ENCODE measurements around the gene MFAP2. TPM values are rescaled to one million over a fixed set of nuclear protein-coding genes. Genes with fewer than 3 reads are reported as not detected.

The MFAP2 gene
- total RNA-seq, 2 donors from 2014 or later: 24.0 to 62.2 TPM

GRCh38 chr1:17018849-17019248, 38.4 kb upstream of the MFAP2 start:
- no peaks in the 10 kb centered on the region for H3K27me3 ChIP-seq (replicated peaks; ENCODE audit: insufficient read depth)
- TF ChIP-seq, protein P1, sequence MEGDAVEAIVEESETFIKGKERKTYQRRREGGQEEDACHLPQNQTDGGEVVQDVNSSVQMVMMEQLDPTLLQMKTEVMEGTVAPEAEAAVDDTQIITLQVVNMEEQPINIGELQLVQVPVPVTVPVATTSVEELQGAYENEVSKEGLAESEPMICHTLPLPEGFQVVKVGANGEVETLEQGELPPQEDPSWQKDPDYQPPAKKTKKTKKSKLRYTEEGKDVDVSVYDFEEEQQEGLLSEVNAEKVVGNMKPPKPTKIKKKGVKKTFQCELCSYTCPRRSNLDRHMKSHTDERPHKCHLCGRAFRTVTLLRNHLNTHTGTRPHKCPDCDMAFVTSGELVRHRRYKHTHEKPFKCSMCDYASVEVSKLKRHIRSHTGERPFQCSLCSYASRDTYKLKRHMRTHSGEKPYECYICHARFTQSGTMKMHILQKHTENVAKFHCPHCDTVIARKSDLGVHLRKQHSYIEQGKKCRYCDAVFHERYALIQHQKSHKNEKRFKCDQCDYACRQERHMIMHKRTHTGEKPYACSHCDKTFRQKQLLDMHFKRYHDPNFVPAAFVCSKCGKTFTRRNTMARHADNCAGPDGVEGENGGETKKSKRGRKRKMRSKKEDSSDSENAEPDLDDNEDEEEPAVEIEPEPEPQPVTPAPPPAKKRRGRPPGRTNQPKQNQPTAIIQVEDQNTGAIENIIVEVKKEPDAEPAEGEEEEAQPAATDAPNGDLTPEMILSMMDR (IDR thresholded peaks at IDR 0.05): no peak
- no peak overlapping the region for H3K27ac ChIP-seq
- no peak overlapping the region for H3K4me3 ChIP-seq
- no peak for ATAC-seq (ENCODE audit: insufficient number of reproducible peaks, low FRiP score, low read depth)
- H3K9me3 ChIP-seq: no peaks in the 10 kb centered on the region
- no peaks in the 10 kb centered on the region for H3K4me1 ChIP-seq (ENCODE audit: control insufficient read depth in 1 of 2, low read depth in 2 of 2)
- no peak for DNase-seq (ENCODE audit: low spot score)
- peaks cover 47% of the 10 kb centered on the region for H3K36me3 ChIP-seq

DNA sequence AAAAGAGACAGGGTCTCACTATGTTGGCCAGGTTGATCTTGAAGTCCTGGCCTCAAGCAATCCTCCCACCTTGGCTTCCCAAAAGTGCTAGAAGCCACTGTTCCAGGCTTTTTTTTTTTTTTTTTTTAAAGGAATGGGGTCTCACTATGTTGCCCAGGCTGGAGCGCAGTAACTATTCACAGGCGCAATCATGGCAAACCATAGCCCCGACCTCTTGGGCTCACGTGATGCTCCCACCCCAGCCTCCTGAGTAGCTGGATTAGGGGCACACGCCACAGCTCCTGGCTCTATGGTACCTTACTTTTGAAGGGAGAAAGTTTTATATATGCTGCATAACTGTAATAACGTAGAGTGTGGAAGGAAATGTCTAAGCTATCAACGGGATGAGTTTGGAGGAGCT, 37.0 kb upstream of the MFAP2 start:
- Histone ChIP-seq H3K27me3 (replicated peaks; ENCODE audit: insufficient read depth) (no peaks in the 10 kb centered on the region), H3K4me1 (ENCODE audit: control insufficient read depth in 1 of 2, low read depth in 2 of 2) (peaks cover 0 to 5% of the 10 kb centered on the region in 2 donors), H3K4me3 (no peak overlapping the region), H3K9me3 (no peaks in the 10 kb centered on the region), H3K27ac (no peak overlapping the region), H3K36me3 (peaks cover 35% of the 10 kb centered on the region)
- no peak for DNase-seq (ENCODE audit: low spot score)
- TF ChIP-seq, protein P1 (IDR thresholded peaks at IDR 0.05): no peak
- ATAC-seq (ENCODE audit: insufficient number of reproducible peaks, low FRiP score, low read depth): no peak

- TF ChIP-seq, protein P1 (IDR thresholded peaks at IDR 0.05): no peak
- no peaks in the 10 kb centered on the region for H3K27me3 ChIP-seq (replicated peaks; ENCODE audit: insufficient read depth)
Measured at GRCh38 chr1:17016317-17016661, 35.9 kb upstream of the MFAP2 start.

DNA sequence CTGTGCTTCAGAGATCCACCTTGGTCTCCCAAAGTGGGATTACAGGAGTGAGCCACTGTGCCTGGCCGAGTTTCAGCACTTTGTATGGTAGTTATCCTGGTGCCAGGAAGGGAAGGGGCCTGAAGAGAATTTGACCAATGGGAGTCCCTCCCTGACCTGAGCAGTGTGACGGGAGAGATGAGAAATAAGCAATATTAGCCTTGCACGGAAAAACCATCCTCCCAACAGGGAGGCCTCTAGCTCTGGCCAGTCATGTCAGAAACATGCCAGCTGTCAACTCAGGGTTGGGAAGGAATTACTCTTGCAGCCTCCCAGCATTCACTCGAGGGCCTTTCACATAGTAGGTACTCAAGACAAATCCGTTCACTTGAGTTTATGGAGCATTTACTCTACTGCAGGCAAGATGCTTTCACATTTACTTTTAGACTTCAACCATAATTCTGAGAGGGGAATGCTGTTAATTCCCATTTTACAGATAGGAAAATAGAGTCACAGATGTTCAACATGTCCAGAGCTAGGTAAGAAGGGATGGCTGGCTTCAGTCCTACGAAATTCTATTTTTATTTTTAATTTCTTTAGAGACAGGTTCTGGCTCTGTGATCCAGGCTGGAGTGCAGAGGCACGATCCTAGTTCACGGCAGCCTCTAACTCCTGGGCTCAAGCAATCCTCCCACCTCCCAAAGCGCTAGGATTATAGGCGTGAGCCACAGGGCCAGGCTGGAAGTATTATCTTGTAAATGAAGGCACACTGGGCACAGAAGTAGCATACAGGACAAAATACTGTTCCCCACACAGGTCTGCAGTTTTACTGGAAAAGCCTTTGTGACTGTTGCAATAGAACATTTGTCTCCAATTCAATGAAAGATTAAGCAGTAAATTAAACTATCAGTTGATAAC, 34.5 kb upstream of the MFAP2 start:
- H3K4me1 ChIP-seq (ENCODE audit: control insufficient read depth in 1 of 2, low read depth in 2 of 2): peaks cover 12 to 24% of the 10 kb centered on the region in 2 donors
- no peak for ATAC-seq (ENCODE audit: insufficient number of reproducible peaks, low FRiP score, low read depth)

More at GRCh38 chr1:17016317-17016661, 35.9 kb upstream of the MFAP2 start:
- no peak for DNase-seq (ENCODE audit: low spot score)
- Histone ChIP-seq H3K27ac (no peak overlapping the region), H3K4me3 (no peak overlapping the region), H3K4me1 (ENCODE audit: control insufficient read depth in 1 of 2, low read depth in 2 of 2) (peaks cover 0 to 11% of the 10 kb centered on the region in 2 donors), H3K36me3 (peaks cover 24% of the 10 kb centered on the region), H3K9me3 (no peaks in the 10 kb centered on the region)
- ATAC-seq (ENCODE audit: insufficient number of reproducible peaks, low FRiP score, low read depth): no peak

More for the DNA sequence above, 34.5 kb upstream of the MFAP2 start:
- peaks cover 11% of the 10 kb centered on the region for H3K36me3 ChIP-seq
- H3K9me3 ChIP-seq: no peaks in the 10 kb centered on the region
- H3K27ac ChIP-seq: no peak overlapping the region
- H3K4me3 ChIP-seq: no peak overlapping the region
- TF ChIP-seq, protein P1 (IDR thresholded peaks at IDR 0.05): no peak
- no peaks in the 10 kb centered on the region for H3K27me3 ChIP-seq (replicated peaks; ENCODE audit: insufficient read depth)
- no peak for DNase-seq (ENCODE audit: low spot score)

Measured in thoracic aorta (tissue), 2 donors.